ENCODE data around the gene BBX. TPM values are rescaled to one million over a fixed set of nuclear protein-coding genes. Genes with fewer than 3 reads are reported as not detected.

The BBX gene
- total RNA-seq, 1 donor from 2014 or later = 28.6 TPM

DNA sequence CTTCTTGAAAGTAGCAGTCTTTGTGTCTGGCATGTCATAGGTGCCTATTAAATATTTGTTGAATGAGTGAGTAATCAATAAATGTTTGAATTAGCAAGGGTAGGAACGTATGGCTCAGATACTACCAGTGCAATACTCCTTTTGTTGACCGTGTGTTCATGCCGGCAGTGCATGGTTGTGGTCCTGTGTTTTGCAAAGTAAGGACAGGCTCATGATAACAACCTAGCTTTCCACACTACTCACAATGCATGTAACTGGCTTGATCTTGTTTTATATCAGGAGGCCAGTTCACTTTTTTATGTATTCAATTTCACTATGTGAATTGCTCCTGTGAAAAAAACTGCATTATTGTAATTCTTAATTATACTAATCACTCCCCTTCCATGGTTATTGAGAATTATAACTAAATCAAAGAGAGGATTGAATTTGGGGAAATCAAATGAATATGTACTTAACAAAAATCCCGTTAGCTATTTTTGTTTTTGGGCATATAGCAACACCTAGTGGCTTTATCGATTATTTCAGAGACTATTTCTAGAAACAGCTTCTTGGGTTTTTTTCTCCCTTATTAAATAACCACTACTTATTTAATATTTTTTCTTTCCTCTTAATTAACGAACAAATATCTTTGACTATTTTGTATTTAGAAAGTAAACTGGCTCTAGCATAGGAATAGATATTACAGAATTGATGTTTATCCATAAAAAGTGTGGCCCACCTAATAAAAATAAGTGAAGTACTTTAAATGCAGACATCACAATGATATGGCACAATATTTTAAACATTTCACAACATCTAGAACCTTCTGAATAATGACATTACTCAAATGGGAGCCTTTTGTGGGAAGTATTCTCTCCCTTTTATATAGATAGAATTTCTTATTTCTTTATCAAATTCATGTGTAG lies 218.5 kb downstream of the BBX start:
- DNase-seq (ENCODE audit: low read depth in 2 of 2) = peak; percentile 43 to 55

DNA sequence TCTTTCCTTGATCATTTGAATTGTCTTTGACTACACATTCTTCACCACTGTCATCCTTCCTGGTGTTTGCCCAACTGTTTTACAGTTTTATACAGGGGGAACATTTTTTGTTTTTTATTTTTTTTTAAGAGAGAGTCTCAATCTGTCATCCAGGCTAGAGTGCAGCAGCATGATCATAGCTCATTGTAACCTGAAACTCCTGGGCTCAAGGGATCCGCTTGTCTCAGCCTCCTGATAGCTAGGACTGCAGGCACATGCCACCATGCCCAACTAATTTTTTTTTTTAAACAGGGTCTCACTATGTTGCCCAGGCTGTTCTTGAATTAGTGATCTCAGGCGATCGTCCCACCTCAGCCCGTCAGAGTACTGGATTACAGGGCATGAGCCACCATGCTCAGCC lies 222.6 kb downstream of the BBX start:
- DNase-seq (ENCODE audit: low read depth in 2 of 2) = no peak

DNA sequence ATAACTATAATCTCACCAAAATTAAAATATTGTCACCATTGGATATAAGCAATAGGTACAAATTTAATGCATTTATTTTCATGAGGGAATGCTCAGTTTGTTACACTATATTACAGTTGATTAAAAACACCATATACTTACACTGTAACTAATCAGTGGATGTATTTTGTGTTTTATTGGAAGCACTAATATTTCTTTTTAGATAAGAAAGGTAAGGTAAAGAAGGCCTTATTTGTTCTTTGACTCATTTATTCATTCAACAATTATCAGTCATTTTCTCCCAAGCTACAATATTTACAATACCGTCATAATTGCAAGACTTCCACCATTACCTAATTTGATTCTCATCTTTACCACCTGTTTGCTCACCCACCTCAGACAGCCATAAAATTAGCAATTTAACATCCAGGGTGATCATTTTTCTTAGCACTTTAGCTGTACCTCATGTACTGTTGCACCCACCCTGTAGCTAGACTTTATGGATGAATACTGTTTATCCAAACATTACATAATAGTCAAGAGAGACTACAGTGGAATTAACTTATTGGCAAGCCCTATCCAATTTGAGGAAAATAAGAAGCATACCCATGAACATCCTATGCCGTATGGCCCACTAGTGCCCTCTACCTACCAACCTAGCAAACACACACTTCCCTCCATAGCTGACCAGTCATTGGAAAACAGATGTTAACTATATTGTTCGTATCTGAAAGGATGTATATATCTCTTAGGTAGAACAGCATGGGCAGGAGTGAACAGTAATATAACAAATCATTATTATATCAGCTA lies 229.6 kb downstream of the BBX start:
- peak; percentile 47 to 50 for DNase-seq (ENCODE audit: low read depth in 2 of 2)

DNA sequence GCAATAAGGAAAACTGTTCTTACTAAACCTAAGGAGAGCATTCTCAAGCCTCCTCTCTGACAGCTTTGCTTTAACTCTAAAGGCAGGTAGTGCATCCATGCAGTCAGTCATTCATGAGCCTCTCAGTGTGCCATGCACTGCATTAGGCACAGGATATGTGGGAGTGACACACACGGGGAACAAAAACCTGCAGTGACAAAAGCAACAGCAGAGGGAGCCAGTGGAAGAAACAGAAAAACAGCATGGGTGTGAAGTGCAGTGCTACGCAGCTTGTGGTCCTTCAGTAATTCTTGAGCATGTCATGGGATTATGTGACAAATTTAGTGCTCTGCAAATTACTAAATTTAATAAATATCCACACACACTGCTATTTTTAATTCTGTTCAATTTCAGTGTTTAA lies 230.7 kb downstream of the BBX start:
- DNase-seq (ENCODE audit: low read depth in 2 of 2) = peak; percentile 39 to 74

DNA sequence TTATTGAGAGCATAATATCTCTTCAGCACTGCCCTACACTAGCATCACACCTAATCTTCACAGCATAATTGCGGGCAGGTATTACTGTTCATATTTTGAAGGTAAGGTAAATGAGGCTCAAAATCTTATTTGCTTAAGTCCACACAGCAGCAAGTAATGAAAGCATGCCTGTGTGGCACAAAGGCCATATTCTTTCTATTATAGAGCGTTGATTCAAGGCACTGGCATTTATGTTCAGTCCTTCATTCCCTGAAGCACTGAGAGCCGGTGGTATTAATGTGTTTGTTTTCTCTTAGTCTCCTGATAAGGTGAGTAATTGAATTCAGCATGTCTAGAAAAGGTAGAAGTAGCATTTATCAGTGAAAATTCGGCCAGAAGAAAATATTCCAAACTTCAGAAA lies 231.2 kb downstream of the BBX start:
- no peak for DNase-seq (ENCODE audit: low read depth in 2 of 2)

DNA sequence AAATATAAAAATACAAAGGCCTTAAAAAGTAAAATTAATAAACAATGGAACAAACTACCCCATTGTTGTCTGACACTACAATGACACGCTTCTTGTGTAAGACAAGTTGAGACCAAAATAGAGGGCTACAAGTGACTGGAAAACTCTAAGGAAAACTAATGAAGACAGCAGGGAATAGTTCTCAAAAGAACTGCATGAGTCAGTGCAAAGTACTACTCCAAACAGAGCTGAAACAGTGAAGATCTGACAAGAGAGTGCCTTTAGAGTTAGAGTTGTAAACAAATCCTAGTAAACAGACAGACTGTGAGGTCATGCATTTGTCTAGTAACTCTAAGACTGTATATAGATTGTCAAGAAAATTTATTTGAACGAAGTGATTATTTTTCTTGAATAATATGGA lies 233.9 kb downstream of the BBX start:
- DNase-seq (ENCODE audit: low read depth in 2 of 2) = no peak

DNA sequence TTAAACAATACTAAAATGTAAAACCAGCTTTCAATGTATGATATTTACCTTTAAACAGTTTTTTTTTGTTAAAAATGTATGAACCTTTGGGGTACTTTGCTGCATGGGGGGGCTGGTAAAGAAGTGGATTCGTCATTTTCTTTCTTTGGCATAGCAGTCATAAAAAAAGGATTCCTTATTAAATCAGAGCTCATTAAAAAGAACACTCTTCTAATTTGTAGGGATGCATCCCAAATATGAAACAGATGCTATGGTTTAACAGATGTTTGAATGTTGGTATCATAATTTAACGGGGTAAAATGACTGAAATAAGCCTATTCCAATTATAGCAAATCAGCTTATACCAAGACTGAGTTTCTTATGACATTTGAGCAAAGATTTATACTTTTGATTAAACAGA lies 234.4 kb downstream of the BBX start:
- no peak for DNase-seq (ENCODE audit: low read depth in 2 of 2)

DNA sequence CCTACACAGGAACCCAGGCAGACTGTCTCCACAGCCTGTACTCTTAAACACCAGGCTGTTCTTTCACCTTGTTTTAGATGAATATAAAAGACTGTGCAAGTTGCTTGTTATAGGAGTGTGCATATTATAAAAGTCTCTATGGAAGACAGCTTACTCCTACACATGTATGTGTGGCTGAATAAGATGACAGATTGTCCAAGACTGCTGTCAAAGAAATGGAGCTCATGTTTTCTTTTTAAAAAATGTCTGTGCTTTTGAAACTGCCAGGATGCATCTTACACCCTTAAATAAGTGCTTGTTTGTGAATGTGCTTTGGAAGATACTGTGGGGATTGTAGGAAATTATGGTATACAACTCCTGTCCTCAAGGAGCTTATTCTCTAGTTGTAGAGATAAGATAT lies 237.4 kb downstream of the BBX start:
- no peak for DNase-seq (ENCODE audit: low read depth in 2 of 2)

DNA sequence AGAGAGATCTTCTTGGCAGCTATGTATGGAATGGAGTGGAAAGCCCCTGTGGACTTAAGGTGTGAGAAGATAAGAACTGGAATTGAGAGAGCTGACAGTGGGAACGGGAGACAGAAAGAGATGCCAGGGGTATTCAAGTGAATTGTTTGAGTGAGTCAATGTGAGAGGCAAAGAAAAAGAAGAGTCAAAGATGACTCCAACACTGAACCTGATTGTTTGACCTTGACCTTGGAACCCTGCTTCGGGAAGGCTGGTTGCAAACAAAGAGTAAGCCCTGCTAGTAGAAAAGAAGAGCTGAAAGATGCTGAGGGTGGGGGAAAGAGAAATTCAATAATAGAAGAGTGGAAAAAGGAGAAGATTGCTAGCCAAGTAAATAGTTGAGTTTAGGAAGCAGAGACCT lies 238.6 kb downstream of the BBX start:
- no peak for DNase-seq (ENCODE audit: low read depth in 2 of 2)

DNA sequence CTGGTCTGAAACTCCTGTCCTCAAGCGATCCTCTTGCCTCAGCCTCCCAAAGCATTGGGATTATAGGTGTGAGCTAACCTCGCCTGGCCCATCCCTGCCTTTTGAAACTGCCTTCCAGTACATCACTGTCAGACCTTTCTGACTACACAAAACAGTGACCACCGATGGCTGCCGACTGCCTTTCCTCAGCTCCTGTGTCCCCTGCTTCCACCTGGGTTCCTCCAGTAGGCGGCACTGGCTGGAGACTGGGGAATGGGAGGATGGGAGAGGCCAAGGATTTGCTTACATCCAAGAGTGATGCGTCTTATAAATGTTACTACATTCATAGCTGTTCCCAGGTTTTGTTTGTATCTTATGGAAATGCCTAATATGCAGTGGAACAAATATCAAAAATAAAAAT lies 242.8 kb downstream of the BBX start:
- no peak for DNase-seq (ENCODE audit: low read depth in 2 of 2)

DNA sequence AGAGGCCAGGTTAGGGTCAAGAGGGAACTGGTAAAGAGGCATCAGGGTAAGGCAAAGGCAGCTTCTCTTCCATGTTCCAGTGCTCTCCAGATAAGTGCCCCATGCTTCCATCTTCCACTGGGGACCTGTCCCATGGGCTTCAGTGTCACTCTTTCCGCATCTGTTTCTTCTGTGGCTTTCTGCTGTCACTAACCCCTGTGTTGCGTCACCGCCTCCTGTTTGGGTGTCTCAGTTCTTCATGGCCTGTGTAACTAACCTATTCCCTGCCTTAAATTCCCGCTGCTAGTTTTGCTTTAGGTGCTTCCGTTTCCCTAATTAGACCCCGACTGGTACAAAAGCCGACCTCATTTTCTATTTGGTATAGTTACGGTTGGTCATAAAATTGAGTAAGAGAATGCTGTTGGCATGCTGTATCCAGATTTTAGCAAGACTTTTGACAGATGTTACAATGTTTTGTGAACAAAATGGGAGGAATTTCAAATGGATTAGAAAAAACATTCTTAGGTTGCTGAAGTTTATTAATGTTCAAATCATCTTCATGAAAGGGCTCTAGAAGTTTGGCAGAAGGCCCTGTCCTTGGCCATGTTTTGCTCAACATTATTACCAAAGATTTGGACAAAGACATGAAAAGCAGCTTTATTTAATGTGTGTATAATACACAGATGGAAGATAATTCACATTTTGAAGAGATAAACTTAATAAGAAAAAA lies 245.3 kb downstream of the BBX start:
- no peak for DNase-seq (ENCODE audit: low read depth in 2 of 2)

DNA sequence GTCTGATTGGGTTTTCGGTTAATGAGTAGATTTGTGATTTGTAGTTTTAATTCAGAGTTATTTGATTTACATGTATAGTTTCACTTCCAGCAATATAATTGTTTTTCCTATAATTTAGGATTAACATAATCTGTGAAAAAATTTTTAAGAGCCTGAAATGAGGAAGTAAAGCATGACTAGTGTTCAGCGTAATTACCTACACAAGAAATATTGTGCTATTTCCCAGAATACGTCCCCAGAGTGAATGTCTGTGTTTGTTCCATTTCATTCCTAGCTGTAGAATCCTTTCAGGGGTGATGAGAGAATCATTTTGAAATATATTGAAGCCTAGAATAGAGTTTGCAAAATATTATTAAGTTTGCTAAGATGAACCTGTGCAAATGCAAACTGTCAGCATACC lies 247.1 kb downstream of the BBX start:
- DNase-seq (ENCODE audit: low read depth in 2 of 2) = no peak

DNA sequence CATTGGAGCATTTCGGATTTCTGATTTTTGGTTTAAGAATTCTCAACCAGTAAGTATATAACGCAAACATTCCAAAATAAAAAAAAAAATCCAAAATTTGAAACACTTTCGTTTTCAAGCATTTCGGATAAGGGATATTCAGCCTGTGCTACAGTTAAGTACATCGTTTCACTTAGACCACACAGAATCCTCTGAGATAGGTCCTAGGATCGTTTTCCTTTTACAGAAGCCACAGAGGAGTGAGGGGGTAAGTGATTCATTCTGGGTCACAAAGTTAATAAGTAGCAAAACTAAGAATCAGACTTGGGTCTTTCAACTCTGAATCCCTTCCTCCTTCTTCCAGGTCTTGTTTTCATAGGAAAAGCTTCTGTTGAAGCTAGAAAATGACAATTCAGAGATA lies 249.3 kb downstream of the BBX start:
- DNase-seq (ENCODE audit: low read depth in 2 of 2) = no peak

DNA sequence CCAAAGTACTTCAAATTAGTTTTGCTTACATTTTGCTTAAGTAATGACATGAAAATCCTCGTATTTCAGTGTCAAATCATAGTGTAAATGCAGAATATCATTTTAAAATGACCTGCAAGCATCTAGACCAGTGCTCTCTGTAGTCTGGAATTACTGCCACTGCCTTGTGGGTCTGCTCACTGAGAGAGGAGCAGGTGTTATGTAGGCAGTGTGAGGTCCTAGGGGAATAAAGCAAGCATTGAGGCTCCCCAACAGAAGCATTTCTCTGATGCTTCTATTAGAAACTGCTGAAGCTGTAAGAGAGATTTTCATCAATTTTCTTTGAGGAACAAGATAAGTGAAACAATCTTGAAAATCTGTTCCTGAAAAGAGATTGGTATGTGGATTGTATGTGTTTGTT lies 253.2 kb downstream of the BBX start:
- DNase-seq (ENCODE audit: low read depth in 2 of 2) = no peak

DNA sequence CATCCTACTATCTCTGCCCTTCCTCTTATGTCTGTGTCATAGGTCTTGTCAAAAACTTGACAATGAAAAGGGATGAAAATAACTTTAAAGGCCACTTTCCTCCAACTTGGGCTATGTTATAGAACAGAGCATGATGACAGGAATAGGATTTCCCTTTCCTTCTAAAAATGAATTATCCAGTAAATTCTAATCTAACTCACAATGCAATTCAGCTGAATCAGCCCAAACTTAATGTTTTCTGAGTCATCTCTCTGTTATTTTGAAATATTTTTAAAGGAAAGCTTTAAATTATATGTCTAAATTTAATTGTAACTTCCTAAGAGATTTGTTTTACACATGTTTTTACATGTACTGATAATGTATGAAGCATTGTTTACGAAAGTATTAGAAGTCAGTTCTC lies 258.5 kb downstream of the BBX start:
- DNase-seq (ENCODE audit: low read depth in 2 of 2) = peak in 1 of 2 donors; percentile 31

DNA sequence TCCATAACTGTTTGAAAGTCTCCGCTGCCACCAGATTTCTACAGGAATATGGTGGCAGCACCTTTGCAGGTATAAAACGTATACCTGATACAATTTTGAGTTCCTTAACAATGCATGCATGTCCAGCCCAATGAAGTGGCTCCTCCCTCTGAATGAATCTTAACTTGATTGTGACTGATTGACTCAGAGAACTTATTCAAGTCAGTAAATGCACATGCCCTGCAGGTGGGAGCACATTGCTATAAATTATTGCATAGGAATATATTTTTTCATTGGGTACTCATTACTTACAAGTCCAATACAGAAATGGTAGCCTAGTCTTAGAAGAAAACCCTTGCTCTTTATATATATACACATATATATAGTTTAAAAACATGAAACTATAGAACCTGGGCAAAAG lies 259.3 kb downstream of the BBX start:
- no peak for DNase-seq (ENCODE audit: low read depth in 2 of 2)

DNA sequence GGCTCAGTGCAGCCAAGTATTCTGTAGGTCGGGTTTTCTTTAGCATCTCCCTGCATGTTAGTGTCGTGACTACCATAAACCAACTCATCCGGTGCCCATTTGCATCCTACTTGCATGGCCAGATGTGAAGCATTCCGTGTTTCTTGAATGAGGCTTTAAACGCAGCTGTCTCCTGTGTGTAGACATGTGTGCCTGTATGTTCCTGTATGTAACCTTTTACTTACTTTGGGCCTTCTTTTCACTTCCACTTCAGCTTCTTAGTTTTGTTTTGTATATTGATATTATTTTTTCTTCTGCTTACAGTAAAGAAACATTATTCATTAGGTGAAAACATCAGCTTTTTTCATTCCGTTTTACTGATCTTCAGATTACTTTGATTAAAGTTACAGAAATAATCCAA lies 267.9 kb downstream of the BBX start:
- no peak for DNase-seq (ENCODE audit: low read depth in 2 of 2)

DNA sequence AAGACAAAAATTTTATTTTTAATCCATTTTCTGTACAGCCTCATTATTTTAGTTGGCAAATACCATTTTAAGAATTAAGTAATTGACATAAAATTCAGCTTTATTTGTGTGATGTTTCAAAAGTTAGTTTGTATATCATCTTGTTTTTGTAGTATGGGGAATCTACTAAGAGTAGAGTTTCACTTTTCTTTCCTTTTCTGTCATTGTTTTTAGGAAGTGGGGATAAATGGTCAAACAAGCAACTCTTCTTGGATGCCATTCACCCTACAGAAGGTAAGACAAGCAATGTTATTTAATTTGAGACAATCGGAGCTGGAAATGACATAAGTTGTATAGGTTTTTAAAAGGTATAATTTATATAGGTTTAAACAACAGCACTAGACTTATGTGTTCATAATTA lies 268.3 kb downstream of the BBX start:
- DNase-seq (ENCODE audit: low read depth in 2 of 2) = no peak

DNA sequence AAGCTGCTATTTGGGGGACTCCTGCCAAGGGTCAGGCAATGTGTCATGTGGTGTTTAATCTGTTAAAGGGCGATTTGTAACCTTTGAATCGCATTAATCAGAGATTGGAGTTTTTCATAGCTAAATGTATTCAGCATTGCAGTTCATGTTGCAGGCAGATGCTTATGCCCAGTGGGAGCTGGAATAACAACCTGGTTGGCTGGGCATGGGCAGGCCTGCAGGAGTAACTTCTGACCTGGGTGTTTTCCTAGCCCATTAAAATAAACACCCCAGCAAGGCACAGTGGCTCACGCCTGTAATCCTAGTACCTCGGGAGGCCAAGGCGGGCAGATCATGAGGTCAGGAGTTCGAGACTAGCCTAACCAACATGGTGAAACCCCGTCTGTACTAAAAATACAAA lies 268.7 kb downstream of the BBX start:
- DNase-seq (ENCODE audit: low read depth in 2 of 2) = no peak

DNA sequence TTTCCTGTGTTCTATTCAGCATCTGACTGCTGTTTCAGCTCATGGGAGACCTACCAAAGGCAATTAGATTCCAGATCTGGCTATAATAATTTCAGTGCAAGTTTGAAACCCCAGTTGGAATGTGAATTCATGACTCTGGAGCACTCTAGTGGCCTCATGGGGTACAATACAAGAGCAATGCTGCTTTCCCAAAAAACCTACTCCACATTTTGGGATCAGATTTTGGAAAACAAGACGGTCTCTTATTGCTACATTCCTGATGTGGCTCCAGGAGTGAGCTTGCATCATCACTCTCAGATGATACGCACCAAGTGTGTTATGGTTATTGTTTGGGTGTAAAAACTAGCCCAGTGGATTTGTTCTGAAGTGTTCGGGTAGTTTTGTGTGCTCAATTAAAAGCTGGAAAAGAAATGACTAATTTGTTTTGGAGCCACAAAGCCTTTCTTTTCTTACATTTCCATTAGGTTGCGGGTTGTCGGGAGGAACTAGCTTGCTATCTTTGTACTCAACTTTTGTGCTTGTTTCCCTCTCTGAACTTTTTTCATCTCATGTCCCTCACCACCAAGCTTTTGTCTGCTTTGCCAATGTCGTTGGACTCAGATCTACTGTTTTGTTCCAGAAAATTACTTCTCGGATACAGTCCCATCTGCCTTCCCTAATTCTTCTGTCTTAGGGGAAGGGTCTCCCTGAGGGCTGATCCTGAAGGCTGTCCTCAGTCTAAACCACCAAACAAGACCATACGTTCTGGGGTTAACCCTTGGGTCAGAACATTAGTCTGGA lies 272.1 kb downstream of the BBX start:
- peak in 1 of 2 donors; percentile 50 for DNase-seq (ENCODE audit: low read depth in 2 of 2)

DNA sequence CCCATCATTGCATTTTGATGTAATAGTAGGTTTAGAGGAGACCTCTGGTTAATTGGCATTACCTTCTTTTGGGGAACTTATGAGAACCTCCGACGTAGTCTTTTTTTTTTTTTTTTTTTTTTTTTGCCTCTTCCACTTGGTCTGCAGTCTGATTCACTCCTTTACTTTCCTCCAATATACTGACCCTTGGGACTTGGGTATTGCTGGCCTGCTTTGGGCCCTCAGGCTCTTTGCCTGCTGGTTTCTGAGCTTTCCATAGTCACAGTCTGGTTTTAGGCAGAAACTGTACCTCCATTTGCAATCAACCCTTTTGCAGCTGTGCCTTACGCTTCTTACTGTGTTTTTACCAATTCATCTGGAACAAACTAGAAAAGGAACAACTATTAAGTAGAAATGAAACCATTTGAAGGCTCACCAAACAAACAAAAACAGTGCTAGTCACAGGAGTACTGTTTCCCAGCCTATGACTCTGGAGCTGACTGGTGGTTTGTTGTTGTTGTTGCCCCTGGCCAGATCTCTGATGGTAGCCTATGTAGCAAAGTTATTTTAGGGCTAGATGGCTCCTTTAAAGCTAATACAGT lies 272.8 kb downstream of the BBX start:
- no peak for DNase-seq (ENCODE audit: low read depth in 2 of 2)
